Posterior vena cava (tissue), 2 donors: ENCODE measurements around the gene GALNTL6. TPM values are rescaled to one million over a fixed set of nuclear protein-coding genes. Genes with fewer than 3 reads are reported as not detected.
"Not testable (repeated sequence)": the region's sequence is repeated elsewhere in the genome, so short reads cannot be mapped to it uniquely, and the experiment has no call there.

Experiments
- DNase-seq: peaks from one replicate; pipeline ENCODE4 v3.0.0-alpha.2; 2020; ENCODE audit warnings: low spot score
- intact Hi-C, 2 donors: fragments of 100-400 bp; cut with DNase I; formaldehyde crosslinking; loops; one replicate each; pipeline versions ENCODE4 v1.14.1 to v1.14.2; 2022 to 2023
- total RNA-seq, 2 donors: library from RNA; stranded (reverse); fragmentation: NEBNext Ultra II Directional; extraction: Animal tissue kit (Norgen Biotek cat#: 25700); gene quantifications; one replicate each; pipeline ENCODE4 v1.2.1, GENCODE V29; 2021
- donor health status: DM: yes; HTN: yes; CAD: no.
- donor health status: DM: yes; HTN: yes; CAD: no.

Gene GALNTL6
- total RNA-seq, 2 donors from 2014 or later = not detected

DNA sequence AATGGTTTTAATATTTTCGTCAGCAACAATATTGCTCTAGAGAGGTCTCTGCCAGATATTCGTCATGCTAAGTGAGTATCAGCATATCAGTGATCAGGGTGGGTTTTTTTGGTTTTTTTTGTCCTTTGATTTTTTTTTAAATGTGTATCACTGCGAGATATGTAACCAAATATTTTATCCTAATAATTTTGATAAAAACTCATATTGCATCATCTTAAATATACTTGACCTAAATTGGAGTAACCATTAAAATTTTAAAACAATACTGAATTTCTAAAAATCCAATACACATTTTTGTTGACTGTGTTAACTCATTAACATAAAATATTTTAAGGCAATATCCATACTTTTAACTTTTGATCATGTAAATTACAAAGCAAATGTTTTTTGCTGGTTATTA lies 498.5 kb downstream of the GALNTL6 start:
- no peak for DNase-seq
- intact Hi-C loops = no loop called here

DNA sequence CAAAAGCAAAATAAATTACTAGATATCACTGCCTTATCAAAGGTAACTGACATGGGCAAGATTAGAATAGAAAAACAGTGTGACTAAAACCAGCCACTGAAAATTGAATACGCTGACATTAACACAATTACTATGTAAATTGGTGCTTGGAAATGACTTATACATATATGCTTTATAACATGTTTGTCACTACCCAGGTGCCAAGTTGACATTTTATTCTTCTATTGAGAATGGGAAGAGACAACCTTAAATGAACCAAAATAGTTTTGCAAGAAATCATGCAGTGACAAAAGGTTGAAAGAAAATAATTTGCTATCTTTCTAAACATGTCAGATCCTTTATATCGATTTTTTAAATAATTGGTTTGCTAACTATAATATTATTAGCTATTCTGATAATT lies 510.1 kb downstream of the GALNTL6 start:
- intact Hi-C loops = no loop called here
- no peak for DNase-seq

DNA sequence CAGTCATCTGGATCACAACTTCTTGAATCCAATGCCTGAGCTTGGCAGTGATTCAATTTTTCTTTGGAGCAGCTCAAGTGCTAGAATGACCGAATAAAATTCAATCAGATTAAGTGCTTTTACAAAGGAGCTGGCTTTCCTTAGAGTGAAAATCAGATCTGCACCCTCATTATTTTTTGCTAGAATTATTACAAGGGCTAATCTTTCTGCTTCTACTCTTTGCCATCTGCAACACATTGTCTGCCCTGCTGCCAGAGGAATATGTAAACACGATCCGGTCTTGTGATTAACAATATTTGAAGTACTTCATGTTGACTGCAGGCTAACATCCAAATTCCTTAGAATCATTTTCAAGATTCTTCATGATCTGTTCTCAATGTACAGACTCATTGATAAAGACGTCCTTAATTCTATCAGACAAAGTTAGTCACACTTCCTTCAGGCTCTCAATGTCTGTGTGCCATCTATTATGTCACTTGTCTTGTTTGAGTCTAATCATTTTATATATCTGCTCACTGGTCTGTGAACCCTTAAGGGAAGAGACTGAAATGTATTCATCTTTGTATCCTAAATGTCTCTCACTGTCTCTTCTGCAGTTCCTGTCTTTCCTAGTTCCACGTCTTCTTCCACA lies 531.2 kb downstream of the GALNTL6 start:
- intact Hi-C loops = no loop called here
- DNase-seq = no peak

- intact Hi-C loops = no loop called here
- no peak for DNase-seq
Observed at GRCh38 chr4:172348426-172348825, 535.2 kb downstream of the GALNTL6 start.

DNA sequence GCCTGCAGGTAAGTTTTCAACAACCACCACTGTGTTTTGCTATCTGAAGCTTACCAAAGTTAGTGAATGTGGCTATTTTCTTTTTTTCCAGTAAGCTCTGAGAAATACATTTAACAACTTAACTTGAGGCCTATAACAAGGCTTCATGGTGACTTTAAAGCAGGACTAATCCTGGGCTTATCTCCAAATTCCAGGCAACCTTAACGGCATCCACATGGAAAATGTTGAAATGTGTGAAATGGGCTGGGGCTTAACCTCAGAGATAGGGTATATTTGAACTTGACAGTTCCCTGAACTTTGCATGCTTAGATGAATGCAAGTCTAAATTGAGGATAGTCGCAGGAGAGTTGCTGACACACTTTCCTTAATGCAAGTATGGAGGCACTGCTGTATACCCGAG lies 539.2 kb downstream of the GALNTL6 start:
- DNase-seq = no peak
- intact Hi-C loops = no loop called here

DNA sequence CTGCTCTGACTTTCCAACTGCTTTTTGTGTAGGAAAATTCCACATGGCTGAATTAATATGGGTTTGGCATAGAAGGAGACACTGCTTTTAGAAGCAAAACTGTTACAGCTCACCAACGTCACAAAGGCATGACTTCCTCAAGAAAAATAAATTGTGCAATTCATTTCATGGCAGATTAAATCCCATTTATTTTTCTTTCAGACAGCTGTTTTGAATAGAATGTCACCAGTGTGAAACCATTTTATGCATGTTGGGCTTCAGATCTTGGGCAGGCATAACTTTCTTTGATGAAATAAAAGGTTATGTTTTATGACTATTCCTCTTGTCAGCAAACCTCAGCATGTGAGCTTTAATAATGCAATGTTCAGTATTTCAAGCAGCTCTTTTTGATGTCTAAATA lies 542.8 kb downstream of the GALNTL6 start:
- intact Hi-C loops = no loop called here
- DNase-seq = no peak

DNA sequence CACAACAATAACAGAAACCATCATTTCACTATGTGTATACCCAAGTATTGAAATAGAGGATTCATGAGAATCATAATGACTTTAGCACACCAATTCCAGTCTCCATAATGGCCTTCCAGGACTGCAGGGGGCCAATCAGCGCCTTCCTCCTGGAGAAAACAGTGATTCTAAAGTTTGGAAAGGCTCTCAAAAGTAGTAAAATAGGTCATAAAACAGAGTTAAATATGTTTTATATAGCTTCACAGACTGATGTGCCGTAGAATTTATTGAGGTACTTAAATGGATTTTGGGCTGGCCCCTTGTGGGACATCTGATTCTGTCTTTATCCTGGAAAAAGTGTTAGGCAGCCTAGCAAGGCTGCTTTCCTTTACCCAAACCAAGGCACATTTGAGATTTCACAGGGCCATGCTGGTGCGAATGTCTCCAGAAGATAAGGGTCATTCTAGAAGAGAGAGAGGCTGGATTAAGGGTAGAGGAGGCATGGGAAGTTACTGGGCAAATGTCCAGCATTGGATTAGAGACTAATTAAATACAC lies 543.9 kb downstream of the GALNTL6 start:
- DNase-seq = no peak
- intact Hi-C loops = no loop called here

DNA sequence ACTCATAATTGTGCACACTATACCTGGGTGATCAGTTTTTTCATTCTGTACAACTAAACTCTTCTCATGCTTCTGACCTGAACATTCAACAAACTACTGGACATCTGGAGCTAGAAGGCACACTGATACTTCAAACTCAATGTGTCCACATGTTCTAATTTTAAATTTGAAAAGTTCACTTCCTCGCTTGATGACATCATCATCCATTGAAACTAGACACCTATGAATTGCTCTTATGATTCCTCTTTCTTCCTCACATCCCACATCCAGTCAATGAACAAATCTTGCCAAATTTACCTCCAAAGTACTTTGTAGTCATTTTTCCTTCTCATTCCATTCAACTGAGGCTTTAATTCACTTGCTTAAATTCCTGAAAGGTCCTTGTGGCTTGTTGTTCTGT lies 549.4 kb downstream of the GALNTL6 start:
- no peak for DNase-seq

GRCh38 chr4:172369471-172369959 lies 556.3 kb downstream of the GALNTL6 start:
- DNase-seq = no peak
- intact Hi-C loops = no loop called here

More for the DNA sequence above, 549.4 kb downstream of the GALNTL6 start:
- intact Hi-C loops = no loop called here

DNA sequence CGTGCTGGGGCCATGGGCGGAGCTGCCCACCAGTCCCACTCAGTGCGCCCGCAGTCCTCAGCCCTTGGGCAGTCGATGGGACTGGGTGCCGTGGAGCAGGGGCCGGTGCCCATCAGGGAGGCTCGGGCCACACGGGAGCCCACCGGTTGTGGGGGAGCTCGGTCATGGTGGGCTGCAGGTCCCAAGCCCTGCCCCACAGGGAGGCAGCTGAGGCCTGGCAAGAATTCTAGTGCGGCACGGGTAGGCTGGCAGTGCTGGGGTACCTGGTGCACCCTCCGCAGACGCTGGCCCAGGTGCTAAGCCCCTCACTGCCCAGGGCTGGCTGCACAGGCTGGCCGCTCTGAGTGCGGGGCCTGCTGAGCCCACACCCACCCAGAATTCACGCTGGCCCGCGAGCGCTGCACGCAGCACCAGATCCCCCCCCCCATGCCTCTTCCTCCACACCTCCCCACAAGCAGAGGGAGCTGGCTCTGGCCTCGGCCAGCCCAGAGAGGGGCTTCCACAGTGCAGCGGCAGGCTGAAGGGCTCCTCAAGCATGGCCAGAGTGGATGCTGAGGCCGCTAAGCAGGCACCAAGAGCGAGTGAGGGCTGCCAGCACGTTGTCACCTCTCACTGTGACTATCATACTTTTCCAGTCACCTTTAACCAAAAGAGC lies 564.4 kb downstream of the GALNTL6 start:
- intact Hi-C loops = no loop called here
- no peak for DNase-seq

- intact Hi-C loops = no loop called here
- no peak for DNase-seq
Observed at GRCh38 chr4:172379834-172380233, 566.6 kb downstream of the GALNTL6 start.

DNA sequence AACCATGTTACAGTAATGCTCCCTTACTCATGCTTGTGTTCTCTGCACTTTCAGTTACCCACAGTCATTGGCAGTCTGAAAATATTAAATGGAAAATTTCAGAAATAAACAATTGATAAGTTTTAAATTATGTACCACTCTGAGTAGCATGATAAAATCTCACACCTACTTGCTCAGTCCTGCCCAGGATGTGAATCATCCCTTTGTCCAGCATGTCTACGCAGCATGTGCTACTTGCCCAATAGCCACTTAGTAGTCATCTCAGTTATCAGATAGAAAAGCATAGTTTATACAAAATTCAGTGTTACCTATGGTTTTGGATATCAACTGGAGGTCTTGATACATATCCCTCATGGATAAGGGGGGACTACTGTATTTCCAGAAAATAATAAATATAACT lies 577.1 kb downstream of the GALNTL6 start:
- intact Hi-C loops = loop anchor here in 1 of 2 donors (2.0 kb wide), 1 partner anchor 28 kb away; no protein-coding TSS in a partner anchor
- DNase-seq = no peak

DNA sequence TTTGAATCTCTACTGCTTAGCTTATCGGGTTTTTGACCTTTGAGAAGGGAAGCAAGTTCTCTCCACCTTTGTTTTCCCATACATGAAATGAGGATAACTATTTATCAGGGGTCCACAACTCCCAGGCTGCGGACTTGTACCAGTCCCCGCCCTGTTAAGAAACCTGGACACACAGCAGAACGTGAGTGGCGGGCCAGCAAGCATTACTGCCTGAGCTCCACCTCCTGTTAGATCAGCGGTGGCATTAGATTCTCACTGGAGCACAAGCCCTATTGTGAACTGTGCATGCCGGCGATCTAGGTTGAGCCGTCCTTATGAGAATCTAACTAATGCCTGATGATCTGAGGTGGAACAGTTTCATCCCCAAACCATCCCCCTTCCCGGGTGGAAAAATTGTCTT lies 579.5 kb downstream of the GALNTL6 start:
- DNase-seq = no peak
- intact Hi-C loops = no loop called here

DNA sequence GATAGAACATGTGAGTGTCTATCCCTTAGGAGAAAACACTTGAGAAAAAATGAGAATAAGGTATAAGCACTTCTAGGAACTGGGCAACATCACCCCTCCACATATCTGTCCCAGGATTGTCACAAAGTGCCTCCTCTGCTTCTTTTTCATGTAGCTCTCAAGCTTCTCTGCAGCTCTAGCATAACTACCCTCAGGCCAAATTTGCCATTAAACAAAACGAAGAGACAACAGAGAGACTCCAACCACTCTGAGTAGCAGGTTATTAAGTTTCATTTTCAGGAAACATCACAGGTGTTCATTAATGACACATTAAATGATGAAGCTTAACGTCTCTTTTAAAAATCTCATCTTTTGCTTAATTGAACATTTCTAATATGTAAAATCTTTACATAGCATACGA lies 580.0 kb downstream of the GALNTL6 start:
- intact Hi-C loops = no loop called here
- DNase-seq = no peak

DNA sequence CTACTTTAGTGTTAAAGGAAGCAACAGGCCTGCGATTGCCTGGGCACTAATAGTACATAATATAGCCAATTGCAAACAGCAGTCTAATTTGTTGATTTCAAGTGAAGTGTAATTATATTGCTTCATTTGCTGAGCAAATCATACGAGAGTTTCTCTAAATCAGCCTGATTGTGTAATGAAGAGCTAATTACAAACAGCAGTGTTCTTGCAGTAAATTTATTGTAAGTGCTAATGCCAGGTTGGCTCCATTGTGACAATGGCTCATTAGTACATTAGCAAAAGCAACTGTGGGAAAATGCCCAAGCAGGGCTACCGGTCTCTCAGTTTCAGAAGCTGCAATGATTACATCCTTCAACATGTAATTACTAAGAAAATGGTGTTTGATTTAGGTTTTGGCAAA lies 591.5 kb downstream of the GALNTL6 start:
- intact Hi-C loops = no loop called here
- no peak for DNase-seq

- DNase-seq = no peak
- intact Hi-C loops = no loop called here
Observed at GRCh38 chr4:172410363-172410762, 597.2 kb downstream of the GALNTL6 start.

GRCh38 chr4:172411149-172411548 lies 597.9 kb downstream of the GALNTL6 start:
- intact Hi-C loops = no loop called here
- no peak for DNase-seq

GRCh38 chr4:172412851-172413580 lies 599.8 kb downstream of the GALNTL6 start:
- intact Hi-C loops = no loop called here
- no peak for DNase-seq

GRCh38 chr4:172428979-172429378 lies 615.8 kb downstream of the GALNTL6 start:
- intact Hi-C loops, DNase-seq: not testable (repeated sequence)

DNA sequence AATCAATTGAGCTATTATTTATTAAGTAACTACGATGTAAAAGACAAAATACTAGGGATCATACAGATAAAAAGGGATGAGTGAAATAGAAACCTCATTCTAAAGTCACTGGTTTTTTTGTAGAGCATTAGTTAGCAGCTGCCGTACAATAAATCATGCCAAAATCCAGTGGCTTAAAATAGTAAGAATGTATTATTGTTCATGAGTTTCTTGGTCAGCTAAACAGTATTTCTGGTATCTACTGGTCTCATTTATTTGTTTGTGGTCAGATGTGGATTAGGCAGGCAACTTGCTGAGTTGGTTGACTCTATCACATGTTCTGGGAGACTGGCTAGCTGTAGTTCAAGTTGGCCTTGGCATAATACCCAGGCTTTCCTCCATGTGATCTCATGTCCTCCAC lies 667.3 kb downstream of the GALNTL6 start:
- intact Hi-C loops = no loop called here
- no peak for DNase-seq
